HG02588 (cell line): ENCODE data around the gene VPS36.
"Not testable (repeated sequence)": the region's sequence is repeated elsewhere in the genome, so short reads cannot be mapped to it uniquely, and the experiment has no call there.

ENCODE experiments used
- ATAC-seq: cut with Tn5 transposase; IDR thresholded peaks from one replicate; pipeline ENCODE4 v1.9.1; 2021; ENCODE audit warnings: mild to moderate bottlenecking, moderate library complexity; ENCODE audit not compliant: unreplicated experiment

Gene VPS36, protein sequence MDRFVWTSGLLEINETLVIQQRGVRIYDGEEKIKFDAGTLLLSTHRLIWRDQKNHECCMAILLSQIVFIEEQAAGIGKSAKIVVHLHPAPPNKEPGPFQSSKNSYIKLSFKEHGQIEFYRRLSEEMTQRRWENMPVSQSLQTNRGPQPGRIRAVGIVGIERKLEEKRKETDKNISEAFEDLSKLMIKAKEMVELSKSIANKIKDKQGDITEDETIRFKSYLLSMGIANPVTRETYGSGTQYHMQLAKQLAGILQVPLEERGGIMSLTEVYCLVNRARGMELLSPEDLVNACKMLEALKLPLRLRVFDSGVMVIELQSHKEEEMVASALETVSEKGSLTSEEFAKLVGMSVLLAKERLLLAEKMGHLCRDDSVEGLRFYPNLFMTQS

DNA sequence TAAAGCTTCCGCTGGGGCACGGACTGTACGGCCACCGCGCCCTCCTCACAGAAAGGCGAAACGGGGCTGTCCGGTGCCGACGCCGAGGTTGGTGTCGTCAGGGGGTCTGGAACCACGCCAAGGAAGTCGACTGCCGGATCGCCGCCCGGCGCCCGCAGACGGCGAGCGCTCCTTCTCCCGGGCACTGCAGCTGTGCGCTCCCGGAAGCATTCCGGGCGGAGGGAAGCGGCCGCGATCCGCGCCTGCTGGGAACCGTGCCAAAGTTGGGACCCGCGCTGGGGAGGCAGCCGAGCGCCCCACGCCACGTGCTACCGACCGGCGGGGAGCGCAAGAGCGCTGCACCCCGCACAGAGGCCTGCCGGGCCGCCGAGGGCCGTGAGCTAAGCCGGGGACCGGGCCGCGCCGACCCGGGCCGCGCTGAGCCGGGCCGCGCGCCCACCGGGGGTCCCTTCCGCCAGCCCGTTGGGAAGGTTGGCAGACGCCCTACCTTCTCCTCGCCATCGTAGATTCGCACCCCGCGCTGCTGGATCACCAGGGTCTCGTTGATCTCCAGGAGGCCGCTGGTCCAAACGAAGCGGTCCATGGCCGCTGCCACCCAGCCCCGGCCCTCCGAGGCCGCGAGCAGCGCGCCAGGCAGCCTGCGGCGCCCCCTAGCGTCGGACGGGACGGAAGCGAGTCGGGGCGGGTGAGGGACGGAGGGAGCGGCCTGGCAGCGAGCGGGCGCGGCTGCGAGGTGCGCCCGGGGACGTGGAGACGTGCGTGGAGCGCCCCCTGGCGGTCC is at the start of gene VPS36:
TSS of gene VPS36 (minus strand) at position 623 of the 781 bp plus-strand sequence. CDS start at position 583, 40 bp downstream.
- peak; percentile 69 for ATAC-seq

DNA sequence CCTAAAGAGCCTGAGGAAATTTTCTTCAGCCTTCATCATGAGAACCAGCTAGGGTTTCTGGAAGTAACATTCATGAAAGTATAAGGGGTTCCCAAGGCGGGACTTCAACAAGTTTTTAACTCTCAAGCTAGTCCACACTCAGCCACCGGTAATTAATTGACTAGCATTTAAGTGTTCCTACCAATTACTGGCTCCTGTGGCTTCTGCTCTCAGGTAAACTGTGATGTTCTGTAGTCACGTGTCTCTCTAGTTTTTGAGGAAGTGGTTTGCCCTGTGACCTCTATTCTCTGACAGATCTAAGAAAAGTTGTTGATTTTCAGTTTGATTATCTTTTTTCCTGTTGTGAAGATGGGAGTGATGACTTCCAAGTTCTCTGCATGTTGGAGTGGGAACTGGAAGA is 47.5 kb upstream of the VPS36 start:
- ATAC-seq, result not testable (repeated sequence)

DNA sequence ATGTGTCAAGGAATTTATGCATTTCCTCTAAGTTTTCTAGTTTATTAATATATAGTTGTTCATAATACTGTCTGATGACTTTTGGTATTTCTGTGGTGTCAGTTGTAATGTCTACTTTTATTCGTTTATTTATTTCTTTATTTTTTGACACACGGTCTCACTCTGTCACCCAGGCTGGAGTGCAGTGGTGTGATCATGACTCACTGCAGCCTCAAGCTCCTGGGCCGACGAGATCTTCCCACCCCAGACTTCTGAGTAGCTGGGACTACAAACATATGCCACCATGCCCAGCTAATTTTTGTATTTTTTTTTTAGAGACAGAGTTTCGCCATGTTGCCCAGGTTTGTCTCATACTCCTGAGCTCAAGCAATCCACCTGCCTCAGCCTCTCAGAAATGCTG is 43.8 kb upstream of the VPS36 start:
- ATAC-seq, result not testable (repeated sequence)

- not testable (repeated sequence) for ATAC-seq
These were observed 40.6 kb upstream of the VPS36 start for GRCh38 chr13:52491015-52491414.

GRCh38 chr13:52488763-52489162 is 38.3 kb upstream of the VPS36 start:
- ATAC-seq, result not testable (repeated sequence)

DNA sequence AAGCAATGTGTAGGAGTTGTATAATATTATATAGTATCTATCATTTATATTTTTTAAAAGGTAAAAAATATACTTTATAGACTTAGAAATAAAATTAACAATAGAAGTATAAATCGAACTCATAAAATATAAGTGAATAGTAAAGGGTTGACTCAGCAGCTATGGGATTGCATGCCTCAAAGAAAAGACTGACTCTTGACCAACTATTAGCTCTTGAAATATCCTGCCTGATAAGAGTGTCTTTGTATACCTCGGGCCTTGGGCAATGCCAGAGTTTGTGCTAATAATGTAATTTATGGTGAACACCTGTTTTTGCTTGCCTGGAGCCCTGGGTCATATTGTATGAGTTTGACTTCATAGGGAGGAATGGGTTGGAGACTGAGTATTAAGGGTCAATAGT is 36.6 kb upstream of the VPS36 start:
- not testable (repeated sequence) for ATAC-seq

DNA sequence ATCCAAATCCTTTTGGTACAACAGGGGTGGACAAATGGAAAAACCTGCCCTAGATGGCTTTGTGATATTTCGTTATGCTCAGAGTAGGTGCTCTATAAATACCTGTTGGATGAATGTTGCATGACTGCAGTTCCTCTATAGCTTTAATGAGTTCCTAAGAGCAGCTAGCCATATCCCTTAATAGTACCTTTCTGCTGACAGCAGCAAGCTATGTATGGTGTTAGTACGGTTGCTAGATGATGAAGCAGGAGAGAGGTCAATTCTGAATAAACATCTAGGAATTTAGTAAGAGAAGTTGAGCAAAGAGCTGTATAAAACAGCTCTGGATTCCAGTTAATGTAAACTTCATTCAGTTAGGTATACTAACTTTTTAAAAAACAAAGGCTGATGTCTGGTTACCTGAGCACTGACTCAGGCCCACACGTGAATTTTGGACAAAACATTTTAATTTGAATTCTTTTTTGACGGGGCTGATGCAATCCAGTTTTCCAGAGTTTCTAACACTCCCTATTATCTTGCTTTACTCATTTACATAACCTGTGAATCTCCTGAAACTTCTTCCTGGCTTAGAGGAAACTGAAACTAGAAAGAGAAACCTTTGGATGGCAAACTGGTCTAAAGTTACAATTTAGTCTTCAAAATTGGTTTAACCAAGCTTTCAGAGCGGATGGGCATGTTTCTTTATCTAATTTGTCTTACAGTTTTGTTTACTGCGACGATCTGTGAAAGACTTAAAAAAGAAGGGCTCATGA is 30.4 kb upstream of the VPS36 start:
- not testable (repeated sequence) for ATAC-seq

DNA sequence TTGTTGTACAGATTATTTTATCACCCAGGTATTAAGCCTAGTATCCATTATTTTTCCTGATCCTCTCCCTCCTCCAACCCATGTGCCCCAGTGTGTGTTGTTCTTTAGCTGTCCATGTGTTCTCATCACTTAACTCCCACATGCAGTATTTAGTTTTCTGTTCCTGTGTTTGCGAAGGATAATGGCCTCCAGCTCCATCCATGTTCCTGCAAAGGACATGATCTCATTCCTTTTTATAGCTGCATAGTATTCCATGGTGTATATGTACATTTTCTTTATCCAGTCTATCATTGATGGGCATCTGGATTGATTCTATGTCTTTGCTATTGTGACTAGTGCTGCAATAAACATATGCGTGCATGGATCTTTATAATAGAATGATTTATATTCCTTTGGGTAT is 18.1 kb upstream of the VPS36 start:
- not testable (repeated sequence) for ATAC-seq

GRCh38 chr13:52463526-52463925 is 13.1 kb upstream of the VPS36 start:
- no peak for ATAC-seq

DNA sequence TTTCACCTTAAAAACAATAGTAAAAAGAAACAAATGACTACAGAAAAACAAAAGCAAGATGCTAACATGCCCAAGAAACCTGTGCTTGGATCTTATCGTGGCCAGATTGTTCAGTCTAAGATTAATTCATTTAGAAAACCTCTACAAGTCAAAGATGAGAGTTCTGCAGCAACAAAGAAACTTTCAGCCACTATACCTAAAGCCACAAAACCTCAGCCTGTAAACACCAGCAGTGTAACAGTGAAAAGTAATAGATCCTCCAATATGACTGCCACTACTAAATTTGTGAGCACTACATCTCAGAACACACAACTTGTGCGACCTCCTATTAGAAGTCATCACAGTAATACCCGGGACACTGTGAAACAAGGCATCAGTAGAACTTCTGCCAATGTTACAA is 10.8 kb upstream of the VPS36 start:
- ATAC-seq, result no peak

GRCh38 chr13:52459668-52460067 is 9.2 kb upstream of the VPS36 start:
- no peak for ATAC-seq

GRCh38 chr13:52455677-52456041 is 5.2 kb upstream of the VPS36 start:
- peak; percentile 23 for ATAC-seq

- ATAC-seq, result peak; percentile 70
These were observed 4.6 kb upstream of the VPS36 start, which contains the start of gene CKAP2 for GRCh38 chr13:52454820-52455676. Gene CKAP2, plus strand, starts transcription at chr13:52455478. Its CDS starts 79 bp downstream, at chr13:52455557.

DNA sequence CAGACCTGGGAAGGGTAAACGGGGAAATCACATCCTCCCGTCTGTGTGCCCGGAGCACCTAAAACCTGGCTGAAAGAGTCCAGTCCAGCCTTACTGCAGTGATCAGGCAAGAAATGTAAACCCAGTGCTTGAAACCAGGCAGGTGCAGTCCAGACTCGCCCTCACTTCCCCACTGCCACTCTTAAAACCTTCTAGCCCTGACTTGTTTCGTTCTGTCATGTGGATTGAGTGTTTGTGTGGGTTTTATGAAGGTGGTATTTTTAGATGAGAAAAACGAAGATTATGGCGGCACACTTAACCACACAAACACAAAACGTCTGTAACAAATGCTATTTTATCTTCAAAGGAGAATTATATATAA is 4.0 kb upstream of the VPS36 start:
- ATAC-seq, result peak; percentile 37

GRCh38 chr13:52452470-52452869 is 2.0 kb upstream of the VPS36 start:
- ATAC-seq, result no peak

GRCh38 chr13:52451135-52451804 is 836 bp upstream of the VPS36 start:
- no peak for ATAC-seq

DNA sequence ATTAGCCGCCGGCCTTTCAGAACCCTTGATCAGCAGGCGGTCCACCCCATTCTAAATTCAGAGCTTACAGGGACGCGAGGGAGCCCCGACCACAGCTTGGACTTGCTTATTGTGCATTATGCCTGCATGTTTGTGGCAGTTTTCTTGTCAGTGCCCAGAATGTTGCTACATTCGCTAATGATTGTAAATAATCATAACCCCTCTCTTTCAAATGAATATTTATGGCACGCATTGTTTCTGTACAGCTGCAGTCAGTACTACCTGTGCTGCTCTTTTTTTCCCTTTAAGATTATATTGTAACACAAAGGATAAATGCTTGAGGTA is 321 bp upstream of the VPS36 start:
- no peak for ATAC-seq

- no peak for ATAC-seq
These were observed 963 bp downstream of the VPS36 start for GRCh38 chr13:52449331-52450011.

DNA sequence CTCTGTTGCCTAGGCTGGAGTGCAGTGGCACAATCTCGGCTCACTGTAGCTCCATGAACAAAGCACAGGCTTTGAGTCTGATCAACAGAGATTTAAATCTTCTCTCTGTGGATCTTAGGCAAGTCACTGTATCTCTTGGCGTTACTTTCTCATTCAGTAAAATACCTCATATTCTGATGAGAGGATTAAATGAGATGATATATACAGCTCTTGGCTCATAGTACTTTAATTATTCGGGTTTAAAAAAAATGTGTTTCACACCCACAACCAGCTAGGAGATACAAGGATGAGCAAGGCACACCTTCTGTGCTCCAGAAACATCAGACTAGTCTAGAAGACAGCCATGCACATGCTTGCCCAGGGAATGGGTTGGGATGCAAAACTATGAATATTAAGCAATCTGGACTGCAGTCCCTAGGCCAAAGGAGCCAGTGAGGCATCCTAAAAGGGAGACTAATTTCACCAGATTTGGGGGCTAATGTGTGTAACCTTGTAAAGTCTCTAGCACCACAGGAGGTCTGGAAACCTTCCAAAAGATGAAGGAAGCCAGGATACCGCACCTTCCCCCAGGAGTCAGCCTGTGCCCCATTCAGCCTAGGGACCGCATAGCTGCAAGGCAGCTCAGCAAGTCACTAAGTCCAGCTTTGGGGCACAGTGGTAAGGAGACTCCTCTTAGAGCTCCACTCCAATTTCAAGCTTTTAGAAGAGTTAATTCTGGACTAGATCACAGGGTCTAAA is 2.5 kb downstream of the VPS36 start:
- ATAC-seq, result no peak
